Stimulated activated naive CD4-positive, alpha-beta T cell treated with Interleukin-2 at 50 U/mL for 16 hours (primary cell): ENCODE data around the gene POU6F1.
A peak's percentile ranks its signal among the peaks of the same experiment; 100 is the strongest.

ENCODE experiments used
- DNase-seq: peaks from one replicate; lab custom pipeline; 2025; lab: John Stamatoyannopoulos, UW

POU6F1 gene

DNA sequence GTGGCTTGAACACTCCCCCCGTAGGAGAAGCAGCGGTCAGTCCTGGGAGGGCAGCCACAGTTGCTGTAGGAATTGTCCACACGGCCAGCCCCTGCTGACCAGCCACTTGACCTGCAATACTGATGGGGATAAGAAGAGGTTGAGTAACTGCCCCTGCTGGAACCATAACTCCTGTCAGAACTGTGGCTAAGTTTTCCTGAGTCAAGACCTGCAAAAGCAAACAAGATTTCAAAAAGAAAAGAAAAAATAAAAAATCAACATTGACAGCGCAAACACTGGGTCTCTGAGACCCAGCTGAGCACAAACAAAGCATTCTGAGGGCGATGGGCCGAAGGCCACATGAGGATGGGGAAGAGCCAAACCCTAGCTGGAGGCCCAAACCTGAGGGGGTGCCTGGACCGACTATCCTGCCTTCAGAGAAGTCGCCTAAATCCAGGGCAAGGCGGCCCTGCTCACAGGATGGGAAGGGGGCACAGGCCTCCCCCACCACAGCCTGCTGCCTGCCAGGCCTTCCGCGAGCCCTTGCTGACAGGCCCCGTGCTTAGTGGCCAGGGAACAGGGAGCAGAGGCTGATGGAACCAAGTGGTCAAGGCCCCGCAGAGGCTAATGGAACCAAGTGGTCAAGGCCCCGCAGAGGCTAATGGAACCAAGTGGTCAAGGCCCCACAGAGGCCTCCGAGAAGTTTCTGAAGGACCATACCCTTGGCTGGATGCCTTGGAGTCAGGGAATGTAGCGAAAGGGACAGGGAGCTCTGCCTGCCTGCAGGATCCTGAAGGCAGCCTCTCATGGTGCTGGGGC, 19.1 kb downstream of the POU6F1 start:
- DNase-seq, result no peak

DNA sequence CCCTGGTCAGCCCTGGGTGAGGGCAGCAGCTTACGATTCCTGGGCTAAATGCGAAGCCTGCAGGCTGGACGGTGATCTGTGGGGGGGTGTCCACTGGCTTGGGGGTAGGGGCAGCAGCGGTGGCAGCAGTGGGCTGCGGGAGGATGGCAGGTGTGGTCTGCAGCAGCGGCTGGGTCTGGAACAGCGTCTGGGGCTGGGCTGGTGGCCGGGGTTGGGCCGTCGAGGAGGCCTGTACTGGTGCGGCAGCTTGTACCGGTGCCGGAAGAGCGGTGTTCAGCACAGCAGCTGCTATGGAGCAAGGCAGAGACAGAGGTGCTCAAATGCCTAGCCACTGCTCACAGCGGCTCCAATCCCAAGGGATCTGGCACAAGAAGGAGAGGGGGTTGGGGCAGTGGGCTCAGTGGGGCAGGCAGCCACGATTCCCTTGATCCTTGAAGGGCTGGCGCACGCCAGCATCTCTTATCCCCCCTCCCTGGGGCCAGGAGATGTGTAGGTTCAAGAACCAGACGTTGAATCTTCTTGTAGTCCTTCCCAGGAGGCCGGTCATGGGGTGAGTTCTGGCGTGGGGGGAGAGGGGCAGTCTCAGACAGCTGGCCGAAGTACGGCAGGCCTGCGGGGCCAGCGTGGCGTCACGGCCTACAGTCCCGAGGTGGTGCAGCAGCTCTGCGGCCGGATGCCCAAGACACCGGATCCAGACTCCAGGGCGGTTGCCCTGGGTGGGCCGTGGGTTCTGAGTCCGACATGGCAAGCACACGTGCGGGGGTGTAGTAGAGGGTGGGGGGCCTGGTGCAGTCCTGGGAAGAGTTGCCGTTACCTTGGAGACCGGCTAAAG, 19.9 kb downstream of the POU6F1 start:
- no peak for DNase-seq

DNA sequence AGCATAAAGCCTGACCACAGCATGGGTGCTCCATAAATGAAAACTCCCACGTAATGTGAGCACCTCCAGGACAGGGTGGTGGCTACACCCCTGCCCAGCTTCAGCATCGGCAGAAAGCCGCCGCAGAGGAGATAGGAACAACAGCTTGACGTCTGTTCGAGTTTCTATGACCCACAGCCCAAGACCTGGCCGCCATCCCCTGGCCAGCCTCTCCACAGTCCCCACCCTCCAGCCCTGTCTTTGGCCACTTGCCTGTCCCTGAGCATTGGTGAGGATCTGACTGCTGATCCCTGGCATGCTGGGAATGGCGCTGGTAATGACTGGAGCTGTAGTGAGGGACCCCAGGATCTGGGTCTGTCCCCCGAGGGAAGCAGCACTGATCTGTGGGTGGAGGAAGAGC, 21.3 kb downstream of the POU6F1 start:
- DNase-seq, result no peak

DNA sequence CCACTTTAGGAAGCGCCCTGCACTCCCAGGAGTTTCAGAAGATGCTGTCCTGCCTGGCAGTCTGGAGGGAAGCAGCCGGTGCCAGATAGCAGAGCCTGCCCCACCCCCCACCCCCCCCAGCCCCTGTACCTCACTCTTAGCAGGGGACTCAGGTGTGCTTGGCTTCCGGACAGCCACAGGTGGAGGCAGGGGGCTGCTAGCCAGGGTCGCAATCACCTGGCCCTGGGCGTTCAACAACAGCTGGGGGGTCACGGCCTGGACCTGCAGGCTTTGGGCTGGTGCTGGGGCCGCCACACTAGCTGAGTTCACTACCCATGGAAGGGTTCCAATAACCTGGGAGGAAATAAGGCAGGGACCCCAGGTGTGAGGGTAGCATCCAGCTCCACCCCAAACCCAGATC, 22.0 kb downstream of the POU6F1 start:
- no peak for DNase-seq

GRCh38 chr12:51192284-51192671, 25.6 kb downstream of the POU6F1 start:
- DNase-seq, result no peak

- no peak for DNase-seq
Observed at GRCh38 chr12:51191516-51192283, 26.2 kb downstream of the POU6F1 start.

DNA sequence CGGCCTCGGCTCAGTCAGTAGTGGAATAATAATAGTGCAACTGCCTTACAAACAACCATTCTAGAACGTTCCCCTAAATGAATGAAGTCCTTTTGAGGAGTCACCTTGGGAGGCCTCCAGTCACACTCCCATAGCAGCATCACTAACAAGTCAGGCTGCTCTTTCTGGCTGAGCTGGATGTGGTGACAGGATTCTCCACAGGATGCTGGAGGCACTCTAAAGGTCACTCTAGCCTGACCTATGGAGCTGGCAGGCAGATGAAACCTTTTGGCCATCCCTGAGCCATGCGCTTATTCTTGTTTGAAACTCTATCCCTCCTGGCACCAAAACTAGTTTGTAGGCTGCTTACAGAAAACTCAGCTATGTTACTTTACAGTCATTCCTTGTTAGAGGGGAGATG, 27.0 kb downstream of the POU6F1 start:
- no peak for DNase-seq

DNA sequence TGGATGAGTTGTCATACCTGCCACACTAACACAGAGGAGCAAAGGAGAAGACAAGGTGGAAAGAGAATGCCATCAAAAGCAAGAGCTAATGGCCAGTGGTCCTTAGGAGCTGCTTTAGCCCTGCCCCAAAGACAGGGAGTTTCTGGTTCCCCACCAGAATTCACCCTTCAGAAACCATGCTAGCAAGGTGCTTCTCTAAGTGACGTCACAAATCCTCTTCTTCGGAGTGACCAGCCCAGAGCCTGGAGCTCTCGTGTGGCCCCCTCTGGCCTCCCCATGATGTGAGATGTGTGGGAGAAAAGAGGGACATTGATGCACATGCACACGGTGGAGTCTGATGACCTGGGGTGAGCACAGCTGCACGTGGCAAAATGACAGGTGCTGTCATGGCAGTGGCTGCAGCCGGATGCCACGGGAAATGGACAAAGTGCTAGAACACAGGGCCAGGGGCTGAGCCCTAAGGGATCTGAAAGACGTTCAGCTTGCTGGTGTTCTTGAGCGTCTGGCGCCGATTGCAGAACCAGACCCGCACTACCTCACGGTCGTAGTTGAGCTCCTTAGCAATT, 28.0 kb downstream of the POU6F1 start:
- no peak for DNase-seq

GRCh38 chr12:51188359-51189051, 29.4 kb downstream of the POU6F1 start:
- no peak for DNase-seq

- no peak for DNase-seq
Observed at GRCh38 chr12:51187370-51187987, 30.4 kb downstream of the POU6F1 start.

- no peak for DNase-seq
Observed at GRCh38 chr12:51186465-51187085, 31.3 kb downstream of the POU6F1 start.

DNA sequence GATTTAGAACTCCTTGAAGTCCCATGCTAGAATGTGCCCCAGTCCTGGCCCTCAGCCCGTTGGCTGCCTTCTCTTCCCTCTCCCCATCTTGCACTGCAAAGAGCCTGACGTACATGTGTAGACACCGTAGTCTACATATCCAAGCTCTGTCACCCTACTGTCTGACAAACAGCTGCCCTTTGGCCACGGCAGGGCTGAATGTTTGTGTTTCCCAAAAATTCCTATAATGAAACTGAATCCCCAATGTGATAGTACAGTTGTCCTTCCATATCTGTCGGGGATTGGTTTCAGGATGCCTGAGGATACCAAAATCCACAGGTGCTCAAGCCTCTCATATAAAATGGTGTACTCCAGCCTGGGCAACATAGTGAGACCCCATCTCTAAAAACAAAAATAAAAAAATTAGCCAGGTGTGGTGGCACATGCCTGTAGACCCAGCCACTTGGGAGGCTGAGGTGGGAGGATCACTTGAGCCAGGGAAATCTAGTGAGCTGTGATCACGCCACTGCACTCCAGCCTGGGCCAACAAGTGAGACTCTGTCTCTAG, 32.6 kb downstream of the POU6F1 start:
- DNase-seq, result no peak

GRCh38 chr12:51183816-51184215, 34.0 kb downstream of the POU6F1 start:
- no peak for DNase-seq

- DNase-seq, result no peak
Observed at GRCh38 chr12:51183349-51183748, 34.5 kb downstream of the POU6F1 start.

DNA sequence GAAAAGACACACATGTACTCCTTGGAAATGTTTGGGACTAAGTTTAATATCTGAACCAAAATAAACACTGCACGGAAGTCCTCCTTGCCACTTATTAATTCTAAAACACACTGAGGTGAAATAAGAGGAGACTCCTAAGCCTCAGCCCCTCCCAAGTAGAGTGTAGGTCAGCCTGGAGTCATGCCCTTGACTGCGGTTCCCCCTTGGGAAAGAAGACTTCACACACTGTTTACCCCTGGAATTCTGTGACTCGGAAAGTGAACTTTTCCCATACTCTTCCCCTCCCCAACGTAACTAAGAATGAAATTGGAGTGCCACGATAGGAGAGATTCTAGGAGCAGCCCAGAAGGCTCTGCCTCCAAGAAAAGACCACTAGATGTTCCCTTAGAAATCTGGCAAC, 36.3 kb downstream of the POU6F1 start:
- no peak for DNase-seq

DNA sequence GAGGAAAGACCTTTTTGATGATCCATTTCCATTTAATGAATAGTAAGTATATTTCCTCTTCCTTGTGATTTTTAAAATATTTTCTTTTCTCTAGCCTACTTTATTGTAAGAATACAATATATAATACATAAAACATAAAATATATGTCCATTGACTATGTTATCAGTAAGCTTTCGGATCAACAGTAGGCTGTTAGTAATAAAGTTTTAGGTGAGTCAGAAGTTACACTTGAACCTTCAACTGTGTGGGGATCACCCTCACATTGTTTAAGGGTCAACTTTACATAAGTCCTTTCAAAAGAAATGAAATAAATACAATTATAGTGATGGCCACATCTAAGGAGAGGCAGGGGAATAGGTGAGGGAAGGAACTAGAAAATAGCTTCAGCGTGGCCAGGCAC, 40.0 kb downstream of the POU6F1 start:
- DNase-seq, result no peak

DNA sequence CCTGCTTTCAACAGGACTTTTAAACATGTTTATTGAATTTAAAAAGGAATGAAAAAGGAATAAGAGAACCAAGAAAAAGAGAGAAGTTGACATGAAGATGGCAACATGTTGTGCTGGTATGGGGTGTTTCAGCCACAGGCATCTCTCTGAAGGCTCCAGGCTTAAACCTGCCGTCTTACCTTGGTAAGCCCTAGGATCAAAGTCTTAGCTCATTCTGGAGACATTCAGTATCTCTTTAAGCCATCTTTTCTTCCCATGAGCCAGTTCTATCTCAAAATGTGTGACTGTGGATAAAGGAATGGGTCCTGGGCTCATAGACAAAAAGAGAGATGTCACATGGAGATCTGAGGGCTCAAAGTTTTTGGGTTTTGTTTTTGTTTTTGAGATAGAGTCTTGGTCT, 43.4 kb downstream of the POU6F1 start:
- no peak for DNase-seq

GRCh38 chr12:51172515-51173431, 45.1 kb downstream of the POU6F1 start, which contains the start of gene TFCP2:
TSS of gene TFCP2 (minus strand) at chr12:51173135. CDS start at chr12:51172422, 713 bp downstream.
- peak; percentile 93 for DNase-seq

- DNase-seq, result no peak
Observed at GRCh38 chr12:51171884-51172514, 45.9 kb downstream of the POU6F1 start.
